AG04450 (cell line): Measurements from ENCODE around the gene C2orf69. TPM values are rescaled to one million over a fixed set of nuclear protein-coding genes. Genes with fewer than 3 reads are reported as not detected.
A peak's percentile ranks its signal among the peaks of the same experiment; 100 is the strongest.

Source experiments
- CTCF ChIA-PET: fragments of 300-600, 350-600 bp; formaldehyde crosslinking; extraction: SDS; loops from one replicate; lab custom pipeline; 2022; ENCODE audit warnings: antibody characterized with exemption, inconsistent platforms; lab: Charles Lee
- POLR2A ChIA-PET: fragments of 350-600 bp; formaldehyde crosslinking; extraction: SDS; loops from one replicate; lab custom pipeline; 2021; ENCODE audit warnings: antibody characterized with exemption, inconsistent platforms; lab: Yijun Ruan, JAX
- DNase-seq: peaks from one replicate; pipeline ENCODE4 v3.0.0-alpha.2; 2011; ENCODE audit warnings: low read depth, low spot score
- H3K27ac ChIP-seq: one replicate; pipeline ENCODE4 v1.5.1; 2012; ENCODE audit warnings: low read depth, low read length, control low read depth
- H3K27me3 ChIP-seq: one replicate; pipeline ENCODE4 v1.6.0; 2012; ENCODE audit warnings: low read length; ENCODE audit not compliant: control insufficient read depth, insufficient read depth
- H3K4me3 ChIP-seq: 2 replicates; pipeline ENCODE4 v1.5.1; 2011; ENCODE audit warnings: mild to moderate bottlenecking, low read depth, low read length, control low read depth
- H3K9me3 ChIP-seq: 2 replicates; pipeline ENCODE4 v1.5.1; 2012; ENCODE audit warnings: low read length; ENCODE audit not compliant: control insufficient read depth, insufficient read depth
- CTCF ChIP-seq: IDR thresholded peaks from 2 replicates; pipeline ENCODE4 v1.5.1; 2011; ENCODE audit warnings: low read depth, low read length, control low read depth, inconsistent platforms
- polyA minus RNA-seq: library from RNA; depleted of rRNA, polyadenylated mRNA; stranded (reverse); fragments of >200 nt; gene quantifications from 2 replicates; pipeline ENCODE4 v1.2.3, GENCODE V29; 2011; rRNA and poly(A)+ RNA removed
- polyA plus RNA-seq: library from polyadenylated mRNA; depleted of rRNA; stranded (reverse); fragments of >200 nt; gene quantifications from 2 replicates; pipeline ENCODE4 v1.2.3, GENCODE V29; 2011; rRNA removed

Gene C2orf69
- polyA plus RNA-seq (4.3 and 7.0 TPM in 2 replicates), polyA minus RNA-seq (2.3 and 4.3 TPM in 2 replicates)

- Histone ChIP-seq H3K27ac (peak within 1 kb of the TSS; percentile 92), H3K9me3 (no peaks in the 10 kb centered on the region), H3K27me3 (no peaks in the 10 kb centered on the region), H3K4me3 (peak within 1 kb of the TSS; percentile 74)
- no peak for TF ChIP-seq CTCF
- DNase-seq = peak; percentile 93
- ChIA-PET CTCF (interaction anchor here (1.0 kb wide), 1 partner anchor 29 kb away, joined by 4 read pairs; no protein-coding TSS in a partner anchor), POLR2A (no interaction called here)
Measured at GRCh38 chr2:199911052-199911876, at the start of gene C2orf69. TSS of gene C2orf69 (plus strand) at chr2:199911293. CDS start at chr2:199911439, 146 bp downstream.

- Histone ChIP-seq H3K27ac (no peak overlapping the region), H3K4me3 (no peak overlapping the region), H3K27me3 (no peaks in the 10 kb centered on the region), H3K9me3 (no peaks in the 10 kb centered on the region)
- no peak for TF ChIP-seq CTCF
- ChIA-PET POLR2A (no interaction called here), CTCF (interaction anchor here (1.3 to 6.1 kb wide), 5 partner anchors 123 to 391 kb away, joined by 3 to 78 read pairs (median 3); no protein-coding TSS in a partner anchor)
- DNase-seq = no peak
Measured at GRCh38 chr2:199862788-199863187, 48.3 kb upstream of the C2orf69 start.

GRCh38 chr2:199865905-199866304 is 45.2 kb upstream of the C2orf69 start:
- Histone ChIP-seq H3K27ac (no peak overlapping the region), H3K9me3 (no peaks in the 10 kb centered on the region), H3K4me3 (no peak overlapping the region), H3K27me3 (no peaks in the 10 kb centered on the region)
- no peak for TF ChIP-seq CTCF
- DNase-seq = no peak
- ChIA-PET CTCF (interaction anchor here (0.8 to 1.7 kb wide), 4 partner anchors 12 to 1551 kb away, joined by 3 to 16 read pairs (median 3); no protein-coding TSS in a partner anchor), POLR2A (no interaction called here)

- TF ChIP-seq CTCF = no peak
- Histone ChIP-seq H3K4me3 (no peak overlapping the region), H3K27me3 (no peaks in the 10 kb centered on the region), H3K9me3 (no peaks in the 10 kb centered on the region), H3K27ac (no peak overlapping the region)
- CTCF ChIA-PET = interaction anchor here (0.6 to 1.3 kb wide), 3 partner anchors 9 to 164 kb away, joined by 3 to 4 read pairs (median 4); no protein-coding TSS in a partner anchor
- no peak for DNase-seq
- POLR2A ChIA-PET = no interaction called here
Measured at GRCh38 chr2:199868431-199869226, 42.5 kb upstream of the C2orf69 start.
